ENCODE measurements around the gene IL1RAPL2.

IL1RAPL2 gene

GRCh38 chrX:104566681-104567501 lies 892 bp downstream of the IL1RAPL2 start:
- no peak overlapping the region for H3K4me3 ChIP-seq (ENCODE audit: control insufficient read depth, low read depth, low read length)
- TF ChIP-seq, protein P1, sequence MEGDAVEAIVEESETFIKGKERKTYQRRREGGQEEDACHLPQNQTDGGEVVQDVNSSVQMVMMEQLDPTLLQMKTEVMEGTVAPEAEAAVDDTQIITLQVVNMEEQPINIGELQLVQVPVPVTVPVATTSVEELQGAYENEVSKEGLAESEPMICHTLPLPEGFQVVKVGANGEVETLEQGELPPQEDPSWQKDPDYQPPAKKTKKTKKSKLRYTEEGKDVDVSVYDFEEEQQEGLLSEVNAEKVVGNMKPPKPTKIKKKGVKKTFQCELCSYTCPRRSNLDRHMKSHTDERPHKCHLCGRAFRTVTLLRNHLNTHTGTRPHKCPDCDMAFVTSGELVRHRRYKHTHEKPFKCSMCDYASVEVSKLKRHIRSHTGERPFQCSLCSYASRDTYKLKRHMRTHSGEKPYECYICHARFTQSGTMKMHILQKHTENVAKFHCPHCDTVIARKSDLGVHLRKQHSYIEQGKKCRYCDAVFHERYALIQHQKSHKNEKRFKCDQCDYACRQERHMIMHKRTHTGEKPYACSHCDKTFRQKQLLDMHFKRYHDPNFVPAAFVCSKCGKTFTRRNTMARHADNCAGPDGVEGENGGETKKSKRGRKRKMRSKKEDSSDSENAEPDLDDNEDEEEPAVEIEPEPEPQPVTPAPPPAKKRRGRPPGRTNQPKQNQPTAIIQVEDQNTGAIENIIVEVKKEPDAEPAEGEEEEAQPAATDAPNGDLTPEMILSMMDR (IDR thresholded peaks at IDR 0.05; ENCODE audit: control insufficient read depth, insufficient read depth, low read depth, low read length, missing control alignments): no peak
- no peak for DNase-seq (ENCODE audit: low read depth)

GRCh38 chrX:104567506-104567905 lies 1.5 kb downstream of the IL1RAPL2 start:
- TF ChIP-seq, protein P1 (IDR thresholded peaks at IDR 0.05; ENCODE audit: control insufficient read depth, insufficient read depth, low read depth, low read length, missing control alignments): no peak
- no peak for DNase-seq (ENCODE audit: low read depth)
- no peak overlapping the region for H3K4me3 ChIP-seq (ENCODE audit: control insufficient read depth, low read depth, low read length)

GRCh38 chrX:104568304-104568915 lies 2.4 kb downstream of the IL1RAPL2 start:
- no peak overlapping the region for H3K4me3 ChIP-seq (ENCODE audit: control insufficient read depth, low read depth, low read length)
- TF ChIP-seq, protein P1 (IDR thresholded peaks at IDR 0.05; ENCODE audit: control insufficient read depth, insufficient read depth, low read depth, low read length, missing control alignments): no peak
- no peak for DNase-seq (ENCODE audit: low read depth)

- no peak for DNase-seq (ENCODE audit: low read depth)
- TF ChIP-seq, protein P1 (IDR thresholded peaks at IDR 0.05; ENCODE audit: control insufficient read depth, insufficient read depth, low read depth, low read length, missing control alignments): no peak
- H3K4me3 ChIP-seq (ENCODE audit: control insufficient read depth, low read depth, low read length): no peak overlapping the region
Measured at GRCh38 chrX:104618106-104618895, 52.3 kb downstream of the IL1RAPL2 start.

GRCh38 chrX:104621781-104622180 lies 55.8 kb downstream of the IL1RAPL2 start:
- no peak overlapping the region for H3K4me3 ChIP-seq (ENCODE audit: control insufficient read depth, low read depth, low read length)
- no peak for DNase-seq (ENCODE audit: low read depth)
- TF ChIP-seq, protein P1 (IDR thresholded peaks at IDR 0.05; ENCODE audit: control insufficient read depth, insufficient read depth, low read depth, low read length, missing control alignments): no peak

- TF ChIP-seq, protein P1 (IDR thresholded peaks at IDR 0.05; ENCODE audit: control insufficient read depth, insufficient read depth, low read depth, low read length, missing control alignments): no peak
- no peak for DNase-seq (ENCODE audit: low read depth)
Measured at GRCh38 chrX:104641176-104641575, 75.2 kb downstream of the IL1RAPL2 start.

More at GRCh38 chrX:104641176-104641575, 75.2 kb downstream of the IL1RAPL2 start:
- H3K4me3 ChIP-seq (ENCODE audit: control insufficient read depth, low read depth, low read length): no peak overlapping the region
